Left ventricle myocardium superior (tissue), 1 donor: ENCODE data around the gene PIK3R3. TPM values are rescaled to one million over a fixed set of nuclear protein-coding genes. Genes with fewer than 3 reads are reported as not detected.
A peak's percentile ranks its signal among the peaks of the same experiment; 100 is the strongest.
"Not testable (repeated sequence)": the region's sequence is repeated elsewhere in the genome, so short reads cannot be mapped to it uniquely, and the experiment has no call there.

ENCODE experiments used
- ATAC-seq: fragments of 200-7000 bp; cut with Tn5 transposase; one replicate; pipeline ENCODE4 v1.9.1; 2020; ENCODE audit warnings: mild to moderate bottlenecking, moderate library complexity
- DNase-seq: peaks from one replicate; pipeline ENCODE4 v3.0.0-alpha.2; 2020
- intact Hi-C: fragments of 100-400 bp; cut with micrococcal nuclease; formaldehyde crosslinking; loops from one replicate; pipeline ENCODE4 v1.11.0; 2022
- total RNA-seq: library from RNA; stranded (reverse); fragmentation: NEBNext Ultra II Directional; extraction: Animal tissue kit (Norgen Biotek cat#: 25700); gene quantifications from one replicate; pipeline ENCODE4 v1.2.1, GENCODE V29; 2021
- donor health status: DM: no; HTN: yes; CAD: no; lungs with severe emphysema.

Gene PIK3R3
- total RNA-seq, 1 donor from 2014 or later, result 26.2 TPM

DNA sequence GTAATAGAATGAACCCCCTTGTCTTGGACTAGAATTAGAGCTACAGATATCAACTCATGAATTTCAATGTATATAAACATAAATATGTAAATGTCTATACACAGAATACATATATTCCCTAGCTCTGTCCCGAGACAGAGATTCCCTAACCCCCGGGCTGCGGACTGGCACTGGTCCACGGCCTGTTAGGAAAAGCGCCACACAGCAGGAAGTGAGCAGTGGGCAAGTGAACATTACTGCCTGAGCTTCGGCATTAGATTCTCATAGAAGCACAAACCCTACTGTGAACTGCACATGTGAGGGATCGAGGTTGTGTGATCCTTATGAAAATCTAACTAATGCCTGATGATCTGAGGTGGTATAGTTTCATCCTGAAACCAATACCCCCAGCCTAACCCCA lies 51.2 kb downstream of the PIK3R3 start:
- ATAC-seq (no peak), DNase-seq (peak; percentile 37)
- intact Hi-C loops, result no loop called here

DNA sequence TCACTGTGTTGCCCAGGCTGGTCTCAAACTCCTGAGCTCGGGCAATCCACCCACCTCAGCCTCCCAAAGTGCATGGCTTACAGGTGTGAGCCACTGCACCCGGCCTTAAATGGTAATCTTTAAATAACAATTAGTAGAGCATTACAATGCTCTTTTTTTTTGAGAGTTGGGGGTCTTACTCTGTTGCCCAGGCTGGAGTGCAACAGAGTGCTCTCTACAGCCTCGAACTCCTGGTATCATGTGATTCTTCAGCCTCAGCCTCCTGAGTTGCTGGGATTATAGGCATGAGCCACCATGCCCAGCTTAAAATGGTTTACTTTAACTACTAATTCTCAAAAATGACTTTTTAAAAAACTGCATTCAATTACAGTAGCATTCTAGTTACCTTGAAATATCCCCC lies 52.2 kb downstream of the PIK3R3 start:
- intact Hi-C loops, result no loop called here
- DNase-seq (no peak), ATAC-seq (no peak)

DNA sequence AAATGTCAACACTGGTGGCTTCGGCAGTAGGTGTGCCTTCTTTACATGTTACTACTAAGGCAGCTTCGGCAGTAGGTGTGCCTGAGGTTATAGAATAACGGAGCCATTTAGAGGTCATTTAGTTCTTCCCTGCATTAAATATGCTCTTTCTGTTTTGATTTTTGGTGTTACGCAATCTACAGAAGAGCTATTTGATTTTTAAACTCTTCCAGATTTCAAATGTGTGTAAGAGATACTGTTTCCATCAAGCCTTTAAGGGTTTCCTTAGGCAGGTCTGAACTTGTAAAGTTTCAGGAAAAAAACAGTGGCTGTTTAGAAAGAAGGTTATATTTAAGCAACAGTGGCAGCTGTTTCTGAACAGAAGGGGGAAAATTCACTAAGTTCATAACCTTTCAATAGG lies 54.8 kb downstream of the PIK3R3 start:
- DNase-seq (no peak), ATAC-seq (no peak)
- intact Hi-C loops, result no loop called here

DNA sequence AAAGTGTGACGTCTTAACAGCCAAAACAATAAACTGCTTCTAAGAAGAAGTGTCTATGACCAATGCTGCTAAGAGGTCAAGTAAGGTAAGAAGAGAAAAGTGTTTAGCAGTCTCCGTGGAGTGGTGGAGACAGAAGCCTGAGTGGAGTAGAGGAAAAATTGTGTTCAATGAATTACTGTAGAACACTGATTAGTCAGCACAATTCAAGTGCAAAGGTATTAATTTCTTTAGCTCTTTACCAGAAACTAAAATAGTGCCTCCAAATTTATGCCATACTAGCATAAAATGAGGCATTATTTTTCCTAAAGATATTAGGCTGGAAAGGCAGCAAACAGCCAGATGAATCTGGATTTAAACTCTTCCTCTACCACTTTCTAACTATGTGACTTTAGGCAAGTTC lies 56.1 kb downstream of the PIK3R3 start:
- no peak for DNase-seq
- intact Hi-C loops, result no loop called here
- no peak for ATAC-seq

DNA sequence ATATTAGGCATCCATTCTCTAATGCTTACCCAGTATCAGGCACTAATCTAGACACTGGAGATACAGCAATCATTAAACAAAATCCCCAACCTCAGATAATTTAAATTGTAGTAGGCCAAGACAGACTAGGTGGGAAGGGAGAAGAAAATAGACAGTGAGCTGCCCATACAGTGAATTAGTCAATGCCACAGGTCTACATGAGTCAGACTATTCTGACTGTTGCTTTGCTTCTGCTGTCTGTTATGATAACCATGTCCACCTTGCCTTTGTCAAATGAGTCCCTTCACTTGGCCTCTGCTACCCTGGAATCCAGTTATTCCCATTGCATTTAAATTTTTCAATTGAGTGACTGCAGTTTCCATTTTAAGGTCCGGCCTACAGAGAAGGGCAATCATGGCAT lies 59.5 kb downstream of the PIK3R3 start:
- ATAC-seq (no peak), DNase-seq (no peak)
- intact Hi-C loops, result no loop called here

DNA sequence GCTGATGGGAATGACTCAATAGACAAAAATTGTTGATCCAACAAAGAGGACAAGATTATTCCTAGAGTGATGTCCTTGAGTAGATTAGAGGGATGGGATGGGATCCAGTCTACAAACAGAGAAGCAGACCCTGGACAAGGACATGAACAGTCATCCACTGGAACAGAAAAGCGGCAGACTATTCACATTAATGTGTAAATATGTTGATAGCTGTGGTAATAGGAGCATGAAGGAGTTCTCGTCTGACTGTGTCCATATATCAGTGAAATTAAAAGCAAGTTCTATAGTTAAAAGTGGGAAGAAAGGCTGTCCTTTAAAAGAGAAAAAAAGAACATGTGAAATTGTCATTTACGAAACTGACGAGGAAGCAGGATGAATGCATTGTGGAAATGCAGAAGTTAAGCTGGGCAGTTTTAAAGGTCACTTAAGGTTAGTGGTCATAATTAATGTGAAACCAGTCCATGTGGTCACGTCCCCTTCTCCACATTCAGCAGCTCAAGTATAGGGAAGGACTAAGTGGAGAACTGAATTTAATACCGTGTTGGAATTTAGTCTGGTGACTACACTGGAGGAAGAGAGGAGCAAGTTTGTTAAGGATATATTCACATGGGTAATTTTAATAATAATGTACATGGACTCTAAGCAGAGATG lies 62.1 kb downstream of the PIK3R3 start:
- intact Hi-C loops, result no loop called here
- peak; percentile 71 for ATAC-seq
- DNase-seq, result no peak

DNA sequence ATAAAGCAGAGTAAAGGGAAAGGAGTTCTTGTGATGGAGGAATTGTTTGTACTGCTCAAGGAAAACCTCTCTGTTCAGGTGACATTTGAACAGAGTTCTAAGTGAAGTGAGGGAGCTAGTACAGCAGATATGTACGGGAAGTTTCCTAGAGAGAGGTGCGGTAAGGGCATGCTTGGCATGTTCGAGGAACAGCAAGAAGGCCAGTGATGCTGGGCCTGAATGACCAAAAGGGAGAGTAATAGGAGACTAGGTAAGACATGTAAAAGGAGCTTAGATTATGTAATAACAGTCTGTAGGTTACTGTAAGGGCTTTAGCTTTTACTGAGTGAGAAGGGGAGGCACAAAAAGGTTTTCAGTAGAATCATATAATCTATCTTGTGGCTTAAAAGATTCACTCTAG lies 63.9 kb downstream of the PIK3R3 start:
- DNase-seq (no peak), ATAC-seq (no peak)
- intact Hi-C loops, result no loop called here

DNA sequence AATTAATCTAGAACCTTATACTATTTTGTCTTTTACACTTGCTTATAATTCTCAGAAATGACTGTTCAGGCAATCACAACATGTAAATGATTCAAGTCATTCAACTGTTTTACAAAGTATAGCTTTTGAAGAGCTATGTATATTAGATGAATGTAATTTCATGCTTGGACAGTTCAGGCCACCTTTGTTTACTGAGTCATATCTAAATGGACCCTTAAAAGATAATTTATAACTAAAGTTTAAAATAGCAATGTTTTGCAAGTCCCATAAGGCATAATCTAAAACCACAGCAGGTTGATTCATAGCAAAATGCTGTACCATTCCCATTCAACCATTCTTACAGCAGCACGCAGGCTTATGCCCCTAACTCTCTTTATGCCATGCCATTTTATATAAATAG lies 64.8 kb downstream of the PIK3R3 start:
- DNase-seq (no peak), ATAC-seq (no peak)
- intact Hi-C loops, result no loop called here

DNA sequence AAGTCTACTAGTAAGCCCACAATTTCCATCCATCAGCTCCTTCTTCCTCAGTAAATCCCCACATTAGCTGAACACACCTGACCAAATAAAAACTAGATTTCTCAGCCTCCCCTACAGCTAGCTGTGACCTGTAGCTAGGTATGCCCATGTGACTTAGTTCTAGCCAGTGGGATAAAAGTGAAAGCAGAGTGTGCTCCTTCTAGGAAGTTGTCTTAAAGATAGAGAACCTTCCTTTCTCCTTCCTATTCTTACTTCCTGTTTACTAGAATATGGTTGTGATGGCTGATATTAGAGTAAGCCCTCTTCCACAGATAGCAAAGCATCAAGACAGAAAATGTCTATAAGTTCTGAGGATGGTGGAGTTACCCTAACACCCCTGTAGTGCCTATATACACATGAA lies 67.0 kb downstream of the PIK3R3 start:
- ATAC-seq (no peak), DNase-seq (no peak)
- intact Hi-C loops, result no loop called here

DNA sequence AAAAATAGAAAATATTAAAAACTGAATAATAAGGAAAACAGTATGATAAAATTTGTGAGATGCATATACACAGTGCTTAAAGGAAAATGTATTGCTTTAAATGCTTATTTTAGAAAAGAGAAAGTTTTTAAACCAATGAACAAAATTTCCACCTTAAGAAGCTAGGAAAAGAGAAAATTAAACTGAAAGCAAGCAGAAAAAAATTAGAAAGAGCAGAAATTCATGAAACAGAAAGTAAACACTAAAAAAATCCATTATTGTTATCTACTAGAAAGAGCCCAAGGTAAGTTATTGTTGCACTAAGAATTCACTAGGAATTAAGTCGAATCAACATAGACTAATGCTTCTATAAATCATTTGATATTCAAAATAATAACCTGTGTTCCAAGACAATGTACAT lies 67.7 kb downstream of the PIK3R3 start:
- ATAC-seq (no peak), DNase-seq (no peak)
- intact Hi-C loops, result no loop called here

DNA sequence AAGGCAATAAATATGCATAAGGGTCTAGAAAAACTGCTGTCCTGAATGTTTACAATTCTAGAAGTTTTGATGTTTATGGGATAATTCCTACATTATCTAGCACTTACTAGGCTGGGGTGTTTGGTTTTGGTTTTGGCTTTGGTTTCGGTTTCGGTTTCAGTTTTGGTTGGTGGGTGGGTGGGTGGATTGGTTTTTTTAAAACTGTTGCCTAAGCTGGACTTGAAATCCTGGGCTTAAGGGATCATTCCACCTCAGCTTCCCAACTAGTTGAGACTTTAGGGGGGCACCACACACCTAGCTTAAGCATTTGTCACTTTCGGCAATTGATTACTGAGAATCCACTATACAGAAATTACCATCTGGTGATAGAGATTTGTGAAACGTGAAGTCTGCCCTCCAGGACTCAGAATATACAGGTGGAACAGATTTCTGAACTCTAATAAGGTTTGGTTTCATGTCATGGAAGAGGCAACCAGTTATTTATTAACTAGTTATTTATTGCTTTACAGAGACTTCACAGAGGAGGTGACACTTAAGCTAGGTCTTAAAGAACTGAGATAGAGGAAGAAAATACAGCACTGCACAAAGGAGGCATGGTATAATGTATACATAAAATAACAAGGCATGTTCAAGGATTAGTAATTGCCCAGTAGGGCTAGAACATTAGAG lies 69.6 kb downstream of the PIK3R3 start:
- intact Hi-C loops, result no loop called here

DNA sequence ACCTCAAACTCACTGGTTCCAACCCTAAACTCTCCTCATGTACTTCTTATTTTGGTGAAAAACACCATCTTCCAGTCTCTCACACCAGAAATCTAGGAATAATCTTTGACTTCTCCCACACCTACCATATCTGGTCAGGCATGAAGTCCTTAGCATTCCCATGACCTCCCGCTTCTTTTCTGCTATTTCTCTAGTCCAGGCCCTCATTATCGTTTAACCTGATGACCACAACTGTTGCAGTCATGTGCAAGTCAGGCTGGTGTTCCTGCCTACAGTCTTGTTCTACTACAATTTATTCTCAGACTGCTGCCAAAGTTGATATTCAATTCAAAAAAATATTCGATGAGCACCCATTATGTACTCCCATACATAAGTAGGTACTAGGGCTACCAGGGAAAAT lies 71.3 kb downstream of the PIK3R3 start:
- intact Hi-C loops, result no loop called here
- DNase-seq (no peak), ATAC-seq (no peak)

More for the DNA sequence above, 69.6 kb downstream of the PIK3R3 start:
- ATAC-seq, result no peak
- DNase-seq, result no peak

DNA sequence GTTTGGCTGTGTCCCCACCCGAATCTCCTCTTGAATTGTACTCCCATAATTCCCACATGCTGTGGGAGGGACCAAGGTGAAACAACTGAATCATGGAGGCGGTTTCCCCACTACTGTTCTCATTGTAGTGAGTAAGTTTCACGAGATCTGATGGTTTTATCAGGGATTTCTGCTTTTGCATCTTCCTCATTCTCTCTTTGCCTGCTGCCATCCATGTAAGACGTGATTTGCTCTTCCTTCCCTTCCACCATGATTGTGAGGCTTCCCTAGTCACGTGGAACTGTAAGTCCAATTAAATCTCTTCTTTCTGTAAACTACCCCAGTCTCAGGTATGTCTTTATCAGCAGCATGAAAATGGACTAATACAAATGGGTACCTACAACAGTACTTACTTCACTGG lies 73.5 kb downstream of the PIK3R3 start:
- intact Hi-C loops, result no loop called here
- ATAC-seq (no peak), DNase-seq (no peak)

DNA sequence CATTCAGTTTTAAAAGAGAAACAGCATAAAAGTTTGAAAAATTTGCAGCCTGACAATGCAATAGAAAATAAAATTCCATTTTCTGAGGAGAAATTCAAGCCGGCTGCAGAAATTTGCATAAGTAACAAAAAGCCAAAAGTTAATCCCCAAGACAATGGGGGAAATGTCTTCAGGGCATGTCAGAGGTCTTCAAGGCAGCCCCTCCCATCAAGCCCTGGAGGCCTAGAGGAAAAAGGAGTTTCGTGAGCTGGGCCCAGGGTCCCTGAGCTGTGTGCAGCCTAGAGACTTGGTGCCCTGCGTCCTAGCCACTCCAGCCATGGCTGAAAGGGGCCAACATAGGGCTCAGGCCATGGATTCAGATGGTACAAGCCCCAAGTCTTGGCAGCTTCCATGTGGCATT lies 74.6 kb downstream of the PIK3R3 start:
- ATAC-seq (no peak), DNase-seq (no peak)
- intact Hi-C loops, result no loop called here

DNA sequence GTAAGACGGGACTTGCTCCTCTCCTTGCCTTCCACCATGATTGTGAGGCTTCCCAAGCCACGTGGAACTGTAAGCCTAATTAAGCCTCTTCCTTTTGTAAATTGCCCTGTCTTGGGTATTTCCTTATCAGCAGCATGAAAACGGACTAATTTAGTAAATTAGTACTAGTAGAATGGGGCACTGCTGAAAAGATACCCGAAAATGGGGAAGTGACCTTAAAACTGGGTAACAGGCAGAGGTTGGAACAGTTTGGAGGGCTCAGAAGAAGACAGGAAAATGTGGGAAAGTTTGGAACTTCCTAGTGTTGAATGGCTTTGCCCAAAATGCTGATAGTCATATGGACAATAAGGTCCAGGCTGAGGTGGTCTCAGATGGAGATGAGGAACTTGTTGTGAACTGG lies 75.2 kb downstream of the PIK3R3 start:
- ATAC-seq, intact Hi-C loops: not testable (repeated sequence)

DNA sequence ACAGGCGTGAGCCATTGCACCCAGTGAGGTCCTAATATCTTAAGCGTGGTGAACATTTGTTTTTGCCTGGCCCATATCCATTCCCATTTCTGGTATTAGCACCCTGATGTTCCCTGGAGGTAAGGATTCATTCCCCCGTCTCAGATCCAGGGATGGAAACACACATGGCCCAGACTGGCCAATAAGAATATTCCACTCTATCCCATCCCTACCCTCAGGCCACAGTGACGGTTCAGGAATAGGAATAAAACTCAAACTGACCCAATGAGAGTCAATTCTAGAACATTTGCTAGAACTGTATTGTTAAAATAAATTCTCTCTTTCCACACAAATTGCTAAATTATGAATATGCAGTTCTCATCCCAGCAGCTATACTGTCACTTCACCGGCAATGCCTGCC lies 76.1 kb downstream of the PIK3R3 start:
- DNase-seq (no peak), ATAC-seq (no peak)
- intact Hi-C loops, result no loop called here

More for the DNA sequence above, 75.2 kb downstream of the PIK3R3 start:
- not testable (repeated sequence) for DNase-seq

DNA sequence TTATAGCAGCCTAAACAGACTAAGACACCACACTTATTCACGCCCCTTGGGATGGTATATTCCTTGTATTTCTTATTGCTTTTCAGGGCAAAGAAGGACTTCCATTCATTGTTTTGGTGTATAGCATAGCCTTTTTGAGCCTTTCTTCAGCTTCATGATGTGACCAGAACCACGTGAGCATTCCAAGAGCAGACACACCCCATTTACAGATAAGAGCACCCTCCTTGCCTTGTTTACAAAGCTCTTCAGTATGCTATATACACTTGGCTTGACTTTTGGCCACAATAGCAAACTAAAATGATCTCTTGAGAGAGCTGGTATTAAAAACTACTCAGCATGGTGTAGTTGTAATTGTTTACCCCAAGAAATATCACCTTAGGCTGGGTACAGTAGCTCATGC lies 78.7 kb downstream of the PIK3R3 start:
- intact Hi-C loops, result no loop called here
- no peak for ATAC-seq
- no peak for DNase-seq

DNA sequence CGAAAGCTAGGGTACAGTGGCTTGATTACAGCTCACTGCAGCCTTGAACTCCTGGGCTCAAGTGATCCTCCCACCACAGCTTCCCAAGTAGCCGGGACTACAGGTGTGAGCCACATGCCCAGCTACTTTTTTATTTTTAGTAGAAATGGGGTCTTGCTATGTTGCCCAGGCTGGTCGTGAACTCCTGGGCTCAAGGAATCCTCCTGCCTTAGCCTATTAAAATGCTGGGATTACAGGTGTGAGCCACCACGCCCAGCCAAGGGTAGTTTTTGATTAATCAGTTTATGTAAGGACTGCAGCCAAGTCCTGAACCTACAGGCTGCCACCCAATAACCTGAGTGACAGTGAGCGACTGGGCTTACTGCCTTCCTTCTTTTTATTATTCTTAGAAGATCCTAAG lies 88.3 kb downstream of the PIK3R3 start:
- intact Hi-C loops, result loop anchor here (10.0 kb wide), 1 partner anchor 81 kb away; no protein-coding TSS in a partner anchor
- DNase-seq (no peak), ATAC-seq (no peak)

DNA sequence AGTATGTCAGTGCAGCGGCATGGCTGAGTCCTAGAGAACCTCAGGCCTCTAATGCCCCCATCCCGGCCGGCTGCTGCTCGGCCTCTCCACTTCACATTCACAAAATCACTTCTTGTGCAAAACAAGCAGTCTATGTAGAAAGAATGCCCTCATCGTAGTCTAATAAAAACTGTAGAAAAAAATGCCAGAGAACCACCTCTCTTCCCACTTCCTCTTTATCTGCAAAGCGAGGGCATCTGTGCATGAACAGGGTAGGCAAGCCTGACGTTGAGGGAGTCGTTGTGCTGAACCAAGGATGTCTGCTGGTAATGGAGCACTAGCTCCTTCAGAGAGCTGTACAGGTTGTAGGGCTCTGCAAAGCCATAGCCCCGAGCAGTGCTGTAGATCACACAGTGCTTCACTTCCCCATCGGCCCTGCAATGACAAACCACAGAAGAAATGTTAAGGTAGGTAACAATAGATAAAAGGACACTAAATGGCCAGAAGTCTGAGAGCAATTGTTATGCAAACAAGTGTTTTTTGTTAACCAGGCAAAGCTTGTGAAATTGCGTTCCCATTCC lies 88.9 kb downstream of the PIK3R3 start:
- intact Hi-C loops, result loop anchor here (10.0 kb wide), 1 partner anchor 81 kb away; no protein-coding TSS in a partner anchor
- DNase-seq (no peak), ATAC-seq (no peak)

DNA sequence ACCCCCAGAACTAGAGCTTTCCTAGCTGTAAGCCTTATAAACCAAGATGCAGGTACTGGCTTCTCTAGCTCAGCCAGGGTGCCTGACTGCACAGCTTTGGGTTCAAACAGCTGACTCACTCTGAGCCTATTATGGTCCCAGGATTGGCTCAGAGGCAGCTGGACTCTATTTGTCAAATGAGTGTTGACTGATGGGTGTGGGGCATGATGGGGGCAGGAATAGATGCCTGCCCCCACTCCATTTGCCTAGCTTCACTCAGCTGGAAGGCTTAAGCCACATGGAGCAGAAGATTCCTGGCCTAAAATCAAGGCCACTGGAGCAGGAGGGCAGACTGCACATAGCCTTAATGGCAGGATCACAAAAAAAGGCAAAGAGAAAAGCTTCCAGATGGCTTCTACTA lies 90.5 kb downstream of the PIK3R3 start:
- ATAC-seq, result peak; percentile 73
- DNase-seq, result no peak
- intact Hi-C loops, result loop anchor here (10.0 kb wide), 1 partner anchor 83 kb away; no protein-coding TSS in a partner anchor

DNA sequence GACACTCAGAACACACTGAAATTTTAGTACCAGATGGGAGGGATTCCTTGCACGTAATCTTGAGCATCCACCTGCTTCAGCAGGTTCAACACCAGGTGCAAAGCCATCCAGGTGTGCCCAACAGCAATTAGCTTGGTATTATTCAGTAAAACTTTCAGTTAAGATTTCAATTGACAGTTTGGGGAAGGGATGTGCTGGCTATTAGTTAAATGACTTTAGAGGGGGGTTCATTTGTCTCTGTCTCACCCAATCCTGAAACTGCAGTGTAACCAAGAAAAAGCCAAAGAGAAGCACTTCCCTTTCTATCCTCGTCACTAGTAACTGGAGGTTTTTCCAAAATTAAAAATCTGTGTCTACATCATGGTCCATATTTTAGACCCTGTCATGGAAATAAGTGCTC lies 90.9 kb downstream of the PIK3R3 start:
- intact Hi-C loops, result loop anchor here (10.0 kb wide), 1 partner anchor 83 kb away; no protein-coding TSS in a partner anchor
- no peak for DNase-seq
- ATAC-seq, result no peak
